OCI-LY1 (cell line): Measurements from ENCODE around the gene EFNA3.

Experiments
- EZH2 ChIP-seq: fragments of 200-600 bp; sonication (generic), shearing (Covaris generic); IDR thresholded peaks from 2 replicates; pipeline ENCODE4 v1.8.0; 2017; ENCODE audit warnings: borderline replicate concordance, mixed run types, mild to moderate bottlenecking, antibody characterized with exemption, low read length, moderate library complexity, mixed read lengths
- TF ChIP-seq, protein P1 (sequence below): fragments of 200-600 bp; sonication (generic), shearing (Covaris generic); IDR thresholded peaks from 2 replicates; pipeline ENCODE4 v1.5.1; 2017; ENCODE audit warnings: mild to moderate bottlenecking, antibody characterized with exemption, low read length, moderate library complexity, mixed read lengths

DNA sequence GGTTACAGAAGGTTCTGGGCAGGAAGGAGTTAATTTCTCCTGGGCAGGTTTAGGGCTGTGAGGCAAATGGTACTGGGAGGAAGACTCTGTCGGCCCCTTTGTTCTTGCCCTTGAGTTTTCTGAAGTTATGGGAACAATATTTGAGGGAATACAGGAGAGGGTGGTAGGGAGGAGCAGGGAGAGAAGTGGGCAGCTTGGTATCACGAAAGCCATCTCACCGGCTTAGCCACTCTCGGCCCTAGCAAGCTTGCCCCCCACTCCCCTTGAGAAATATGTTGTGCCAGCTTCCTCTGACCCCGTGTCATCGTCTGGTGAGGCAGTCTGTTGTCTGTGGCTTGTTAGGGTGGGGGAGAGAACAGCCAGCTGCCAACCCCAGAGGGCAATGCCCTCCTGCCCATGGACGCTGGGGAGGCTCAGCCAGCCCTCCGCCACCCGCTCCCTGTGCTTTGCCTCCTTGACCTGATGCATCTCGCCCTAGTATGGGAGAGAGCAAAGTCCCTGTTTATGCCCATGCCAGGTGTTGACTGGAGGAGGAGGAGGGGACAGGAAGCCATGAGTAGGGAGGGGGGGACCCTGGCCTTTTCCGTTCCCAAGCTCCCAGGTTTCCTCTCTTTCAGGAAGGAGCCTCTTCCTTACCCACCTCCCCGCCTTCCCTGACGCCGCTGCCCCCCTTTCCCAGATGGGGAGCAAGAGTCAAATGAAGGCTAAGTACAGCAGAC lies 50.3 kb downstream of the EFNA3 start:
- TF ChIP-seq, protein P1, sequence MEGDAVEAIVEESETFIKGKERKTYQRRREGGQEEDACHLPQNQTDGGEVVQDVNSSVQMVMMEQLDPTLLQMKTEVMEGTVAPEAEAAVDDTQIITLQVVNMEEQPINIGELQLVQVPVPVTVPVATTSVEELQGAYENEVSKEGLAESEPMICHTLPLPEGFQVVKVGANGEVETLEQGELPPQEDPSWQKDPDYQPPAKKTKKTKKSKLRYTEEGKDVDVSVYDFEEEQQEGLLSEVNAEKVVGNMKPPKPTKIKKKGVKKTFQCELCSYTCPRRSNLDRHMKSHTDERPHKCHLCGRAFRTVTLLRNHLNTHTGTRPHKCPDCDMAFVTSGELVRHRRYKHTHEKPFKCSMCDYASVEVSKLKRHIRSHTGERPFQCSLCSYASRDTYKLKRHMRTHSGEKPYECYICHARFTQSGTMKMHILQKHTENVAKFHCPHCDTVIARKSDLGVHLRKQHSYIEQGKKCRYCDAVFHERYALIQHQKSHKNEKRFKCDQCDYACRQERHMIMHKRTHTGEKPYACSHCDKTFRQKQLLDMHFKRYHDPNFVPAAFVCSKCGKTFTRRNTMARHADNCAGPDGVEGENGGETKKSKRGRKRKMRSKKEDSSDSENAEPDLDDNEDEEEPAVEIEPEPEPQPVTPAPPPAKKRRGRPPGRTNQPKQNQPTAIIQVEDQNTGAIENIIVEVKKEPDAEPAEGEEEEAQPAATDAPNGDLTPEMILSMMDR: no peak
- TF ChIP-seq EZH2: no peak
